Left lung (tissue), 10 donors: Measurements from ENCODE around the gene RNF11. TPM values are rescaled to one million over a fixed set of nuclear protein-coding genes. Genes with fewer than 3 reads are reported as not detected.
"Not testable (repeated sequence)": the region's sequence is repeated elsewhere in the genome, so short reads cannot be mapped to it uniquely, and the experiment has no call there.

ENCODE experiments used
- ATAC-seq: fragments of 200-7000 bp; cut with Tn5 transposase; one replicate; pipeline ENCODE4 v1.9.1; 2020; ENCODE audit warnings: moderate library complexity
- DNase-seq, 4 donors: peaks; one replicate each; pipeline ENCODE4 v3.0.0-alpha.2; 2013 to 2020
- H3K27ac ChIP-seq, 2 donors: fragments of 200-600 bp; sonication (generic) in 1 of 2; one replicate each; pipeline versions ENCODE4 v1.5.0 to v1.8.0; 2020 to 2021
- H3K27me3 ChIP-seq, 2 donors: fragments of 200-600 bp; sonication (generic) in 1 of 2; one replicate each; pipeline versions ENCODE4 v1.5.0 to v1.8.0; 2020 to 2021
- H3K36me3 ChIP-seq, 2 donors: fragments of 200-600 bp; sonication (generic) in 1 of 2; one replicate each; pipeline versions ENCODE4 v1.5.0 to v1.8.0; 2020 to 2021
- H3K4me1 ChIP-seq, 2 donors: fragments of 200-600 bp; one replicate each; pipeline ENCODE4 v1.8.0; 2021
- H3K4me3 ChIP-seq, 2 donors: fragments of 200-600 bp; sonication (generic) in 1 of 2; one replicate each; pipeline versions ENCODE4 v1.5.0 to v1.8.0; 2020 to 2021; ENCODE audit warnings: mild to moderate bottlenecking in 1 of 2
- H3K9me3 ChIP-seq, 2 donors: fragments of 200-600 bp; sonication (generic) in 1 of 2; one replicate each; pipeline versions ENCODE4 v1.5.0 to v1.8.0; 2020 to 2021
- intact Hi-C, 2 donors: fragments of 100-400 bp; cut with DNase I; formaldehyde crosslinking; loops; one replicate each; pipeline versions ENCODE4 v1.11.2 to v1.14.2; 2022
- polyA plus RNA-seq, 6 donors: library from polyadenylated mRNA; unstranded; fragments of 120-200 nt; gene quantifications; one replicate each; pipeline ENCODE4 v1.2.1, GENCODE V29; 2013; ENCODE audit not compliant: insufficient read length in 6 of 6
- total RNA-seq, 2 donors: library from RNA; stranded (reverse); fragmentation: NEBNext Ultra II Directional; extraction: Animal tissue kit (Norgen Biotek cat#: 25700); gene quantifications; one replicate each; pipeline ENCODE4 v1.2.1, GENCODE V29; 2021
- TF ChIP-seq, protein P1 (sequence below), 2 donors: fragments of 200-600 bp; sonication (generic) in 1 of 2; IDR thresholded peaks; one replicate each; pipeline versions ENCODE4 v1.5.0 to v1.8.0; 2021; ENCODE audit warnings: antibody characterized with exemption in 2 of 2
- donor health status: DM: no; HTN: yes; CAD: no.
- donor health status: DM: no; HTN: no; CAD: no.

RNF11 gene
- total and polyA plus RNA-seq, 8 donors = 90.1 to 114 (median 97.7) TPM

DNA sequence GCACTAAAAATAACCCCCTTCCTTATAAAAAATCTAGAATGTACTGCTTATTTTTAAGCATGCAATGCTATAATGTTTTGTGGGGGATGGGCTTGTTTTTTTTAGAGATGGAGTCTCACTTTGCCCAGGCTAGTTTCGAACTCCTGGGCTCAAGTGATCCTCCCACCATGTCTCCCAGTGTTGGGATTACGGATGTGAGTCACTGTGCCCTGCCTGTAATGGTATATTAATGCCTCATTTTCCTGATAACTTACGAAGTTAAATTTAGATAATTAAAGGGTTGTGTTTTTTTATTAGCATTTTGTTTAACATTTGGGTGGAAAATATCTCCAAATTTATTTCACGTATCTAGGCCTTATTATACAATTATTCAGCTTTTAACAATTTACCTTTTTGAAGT lies 6.5 kb downstream of the RNF11 start:
- ATAC-seq (no peak), DNase-seq (no peak)
- Histone ChIP-seq H3K4me3 (no peak overlapping the region), H3K9me3 (no peaks in the 10 kb centered on the region), H3K27ac (no peak overlapping the region), H3K36me3 (no peaks in the 10 kb centered on the region), H3K27me3 (no peaks in the 10 kb centered on the region), H3K4me1 (peaks cover 0 to 78% of the 10 kb centered on the region in 2 donors)
- TF ChIP-seq, protein P1, sequence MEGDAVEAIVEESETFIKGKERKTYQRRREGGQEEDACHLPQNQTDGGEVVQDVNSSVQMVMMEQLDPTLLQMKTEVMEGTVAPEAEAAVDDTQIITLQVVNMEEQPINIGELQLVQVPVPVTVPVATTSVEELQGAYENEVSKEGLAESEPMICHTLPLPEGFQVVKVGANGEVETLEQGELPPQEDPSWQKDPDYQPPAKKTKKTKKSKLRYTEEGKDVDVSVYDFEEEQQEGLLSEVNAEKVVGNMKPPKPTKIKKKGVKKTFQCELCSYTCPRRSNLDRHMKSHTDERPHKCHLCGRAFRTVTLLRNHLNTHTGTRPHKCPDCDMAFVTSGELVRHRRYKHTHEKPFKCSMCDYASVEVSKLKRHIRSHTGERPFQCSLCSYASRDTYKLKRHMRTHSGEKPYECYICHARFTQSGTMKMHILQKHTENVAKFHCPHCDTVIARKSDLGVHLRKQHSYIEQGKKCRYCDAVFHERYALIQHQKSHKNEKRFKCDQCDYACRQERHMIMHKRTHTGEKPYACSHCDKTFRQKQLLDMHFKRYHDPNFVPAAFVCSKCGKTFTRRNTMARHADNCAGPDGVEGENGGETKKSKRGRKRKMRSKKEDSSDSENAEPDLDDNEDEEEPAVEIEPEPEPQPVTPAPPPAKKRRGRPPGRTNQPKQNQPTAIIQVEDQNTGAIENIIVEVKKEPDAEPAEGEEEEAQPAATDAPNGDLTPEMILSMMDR (IDR thresholded peaks at IDR 0.05) = no peak
- intact Hi-C loops = no loop called here

DNA sequence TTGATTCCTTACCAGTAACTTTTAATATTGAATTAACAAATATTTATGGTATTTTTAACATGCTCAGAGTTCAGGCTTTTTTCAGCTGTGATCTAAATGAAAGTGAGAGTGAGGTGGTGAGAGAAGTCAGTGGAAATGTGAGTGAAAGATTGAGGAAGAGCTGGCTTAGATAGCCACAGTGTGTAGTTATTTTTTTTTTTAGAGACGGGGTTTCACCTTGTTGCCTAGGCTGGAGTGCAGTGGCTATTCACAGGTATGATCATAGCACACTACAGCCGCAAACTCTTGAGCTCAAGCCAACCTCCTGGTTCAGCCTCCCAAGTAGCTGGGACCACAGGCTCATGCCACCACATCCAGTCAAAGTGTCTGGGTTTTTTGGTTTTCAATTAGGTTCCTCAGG lies 10.9 kb downstream of the RNF11 start:
- DNase-seq (no peak), ATAC-seq (no peak)
- Histone ChIP-seq H3K27ac (no peak overlapping the region), H3K27me3 (no peaks in the 10 kb centered on the region), H3K4me1 (peaks cover 0 to 63% of the 10 kb centered on the region in 2 donors), H3K9me3 (no peaks in the 10 kb centered on the region), H3K4me3 (no peak overlapping the region), H3K36me3 (peaks cover 0 to 6% of the 10 kb centered on the region in 2 donors)
- TF ChIP-seq, protein P1 (IDR thresholded peaks at IDR 0.05) = no peak
- intact Hi-C loops = no loop called here

DNA sequence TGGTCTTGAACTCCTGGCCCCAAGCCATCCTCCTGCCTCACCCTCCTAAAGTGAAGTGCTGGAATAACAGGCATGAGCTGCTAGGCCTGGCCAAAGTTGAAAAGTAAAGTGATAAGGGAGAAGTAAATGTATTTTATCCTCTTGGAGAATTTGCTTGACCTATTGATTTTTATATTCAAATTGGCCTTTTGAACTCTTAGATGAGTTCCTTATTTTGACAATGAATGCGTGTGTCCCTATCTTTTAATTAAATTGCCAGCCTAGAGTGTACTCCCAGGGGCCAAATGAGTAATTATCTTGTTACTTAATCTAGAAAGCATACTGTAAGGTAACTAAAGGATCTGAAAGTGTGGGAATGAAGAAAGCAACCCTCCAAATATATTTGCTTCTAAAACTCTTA lies 11.4 kb downstream of the RNF11 start:
- no peak for DNase-seq
- intact Hi-C loops = no loop called here
- Histone ChIP-seq H3K27me3 (no peaks in the 10 kb centered on the region), H3K4me1 (peaks cover 0 to 62% of the 10 kb centered on the region in 2 donors), H3K27ac (no peak overlapping the region), H3K9me3 (no peaks in the 10 kb centered on the region), H3K36me3 (peaks cover 0 to 6% of the 10 kb centered on the region in 2 donors), H3K4me3 (no peak overlapping the region)
- TF ChIP-seq, protein P1 (IDR thresholded peaks at IDR 0.05) = no peak
- no peak for ATAC-seq

DNA sequence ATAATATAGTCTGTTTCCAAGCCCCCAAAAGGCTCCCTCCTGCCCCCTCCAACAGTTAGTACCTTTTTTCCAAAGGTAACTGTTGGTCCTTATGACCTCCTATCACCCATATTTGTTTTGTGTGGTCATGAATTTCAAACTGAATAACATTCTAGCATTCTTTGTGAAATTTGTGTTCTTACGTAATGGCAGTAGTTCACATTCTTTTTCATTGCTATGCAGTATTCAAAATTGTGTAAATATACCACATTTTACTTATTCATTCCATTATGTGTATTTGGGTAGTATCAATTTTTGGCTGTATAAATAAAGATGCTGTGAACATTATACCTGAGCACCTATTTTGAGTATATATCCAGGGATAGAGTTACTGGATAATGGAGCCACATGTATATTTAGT lies 13.4 kb downstream of the RNF11 start:
- no peak overlapping the region for H3K27ac ChIP-seq
- intact Hi-C loops = no loop called here
- DNase-seq = no peak
- H3K4me1 ChIP-seq = peaks cover 0 to 53% of the 10 kb centered on the region in 2 donors
- no peaks in the 10 kb centered on the region for H3K9me3 ChIP-seq
- TF ChIP-seq, protein P1 (IDR thresholded peaks at IDR 0.05) = no peak
- H3K4me3 ChIP-seq = no peak overlapping the region
- H3K36me3 ChIP-seq = peaks cover 0 to 6% of the 10 kb centered on the region in 2 donors
- no peak for ATAC-seq
- H3K27me3 ChIP-seq = no peaks in the 10 kb centered on the region

DNA sequence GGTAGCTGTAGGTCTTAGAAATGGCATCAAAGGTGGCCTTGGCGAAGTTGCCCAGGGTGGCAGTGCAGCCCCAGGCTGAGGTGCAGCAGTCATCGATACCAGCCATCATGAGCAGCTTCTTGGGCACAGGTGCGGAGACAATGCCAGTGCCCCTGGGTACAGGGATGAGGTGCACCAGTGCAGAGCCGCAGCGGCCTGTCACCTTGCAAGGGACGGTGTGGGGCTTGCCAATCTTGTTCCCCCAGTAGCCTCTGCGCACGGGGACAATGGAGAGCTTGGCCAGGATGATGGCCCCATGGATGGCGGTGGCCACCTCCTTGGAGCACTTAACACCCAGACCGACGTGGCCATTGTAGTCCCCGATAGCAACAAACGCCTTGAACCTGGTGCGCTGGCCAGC lies 14.7 kb downstream of the RNF11 start:
- H3K27ac ChIP-seq, ATAC-seq, DNase-seq, H3K27me3 ChIP-seq, H3K4me3 ChIP-seq, H3K9me3 ChIP-seq, H3K36me3 ChIP-seq, intact Hi-C loops: not testable (repeated sequence)
- peaks cover 0 to 52% of the 10 kb centered on the region in 2 donors for H3K4me1 ChIP-seq

DNA sequence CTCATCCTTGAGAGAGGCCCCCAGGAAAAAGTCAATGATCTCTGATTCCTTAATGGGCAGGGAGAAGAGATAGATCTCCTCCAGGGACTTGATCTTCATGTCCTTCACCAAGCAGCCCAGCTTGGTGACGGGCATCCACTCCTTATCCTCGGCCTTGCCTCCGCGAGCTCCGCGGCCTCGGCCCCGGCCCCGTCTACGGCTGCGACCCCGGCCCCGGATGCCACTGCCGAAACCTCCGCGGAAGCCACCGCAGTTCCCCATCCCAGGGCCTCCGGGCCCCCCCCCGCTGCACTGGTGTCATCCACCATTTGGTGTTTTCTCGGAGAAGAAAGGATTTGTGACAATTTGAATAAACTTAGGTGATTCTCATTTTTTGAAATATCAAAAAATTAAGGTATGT lies 15.1 kb downstream of the RNF11 start:
- H3K27ac ChIP-seq, DNase-seq, H3K36me3 ChIP-seq, H3K9me3 ChIP-seq, H3K4me3 ChIP-seq, H3K27me3 ChIP-seq, ATAC-seq, intact Hi-C loops: not testable (repeated sequence)
- H3K4me1 ChIP-seq = peaks cover 0 to 51% of the 10 kb centered on the region in 2 donors
